ENCODE data around the gene NIPBL.

GRCh38 chr5:37063739-37064138 is 187.2 kb downstream of the NIPBL start:
- TF ChIP-seq CTCF (IDR thresholded peaks at IDR 0.05; ENCODE audit: low read length) (no peak), EZH2 (IDR thresholded peaks at IDR 0.05; ENCODE audit: borderline replicate concordance, low read length) (no peak)
